GM10248 (cell line): ENCODE results near the gene QSER1.
"Not testable (repeated sequence)": the region's sequence is repeated elsewhere in the genome, so short reads cannot be mapped to it uniquely, and the experiment has no call there.

ENCODE experiments used
- CTCF ChIA-PET: fragments of 300-600 bp; sonication (Branson Sonifier 250); formaldehyde crosslinking; extraction: SDS; loops from one replicate; lab custom pipeline; 2021; ENCODE audit warnings: antibody characterized with exemption; lab: Yijun Ruan, JAX
- POLR2A ChIA-PET: fragments of 350-650 bp; sonication (Branson Sonifier 250); formaldehyde crosslinking; extraction: SDS; loops from one replicate; lab custom pipeline; 2020; ENCODE audit warnings: antibody characterized with exemption; lab: Yijun Ruan, JAX
- DNase-seq: peaks from one replicate; pipeline ENCODE4 v3.0.0; 2012; ENCODE audit errors: extremely low spot score
- CTCF ChIP-seq: IDR thresholded peaks from 2 replicates; pipeline ENCODE4 v1.5.1; 2012; ENCODE audit warnings: mild to moderate bottlenecking, low read depth; ENCODE audit errors: extremely low read depth, missing control alignments, control extremely low read depth

The QSER1 gene

DNA sequence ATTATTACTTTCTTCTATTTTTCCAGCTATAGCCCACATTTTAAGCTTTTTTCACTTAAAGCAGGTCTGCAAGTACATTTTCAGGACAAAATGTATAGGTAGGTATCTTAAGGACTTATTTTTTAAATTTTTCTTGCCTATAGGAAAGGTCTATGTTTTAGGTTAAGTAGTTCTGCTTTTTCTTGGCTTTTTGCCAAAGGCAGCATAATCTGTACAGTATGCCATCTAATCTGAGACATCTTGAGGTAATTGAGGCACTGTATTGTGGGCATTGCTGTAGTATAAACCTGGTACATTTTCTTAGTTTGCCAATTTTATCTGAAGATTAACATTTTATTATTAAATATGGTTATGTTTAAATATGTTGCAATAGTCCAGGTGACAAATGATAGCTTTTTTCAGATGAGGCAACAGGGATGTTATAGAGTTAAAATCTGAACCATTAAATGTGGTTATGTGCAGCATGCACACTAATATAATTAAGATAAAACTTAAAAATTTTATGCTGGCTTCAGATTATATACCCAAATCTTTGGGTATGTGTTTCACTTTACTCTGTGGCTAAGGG, 42.9 kb downstream of the QSER1 start:
- CTCF ChIA-PET = no interaction called here
- no peak for TF ChIP-seq CTCF
- DNase-seq = no peak
- POLR2A ChIA-PET = no interaction called here

GRCh38 chr11:32936178-32936577, 43.6 kb downstream of the QSER1 start:
- POLR2A ChIA-PET, DNase-seq: not testable (repeated sequence)
- CTCF ChIA-PET = interaction anchor here (1.4 kb wide), 1 partner anchor 14 kb away, joined by 3 read pairs; no protein-coding TSS in a partner anchor

GRCh38 chr11:32937283-32937682, 44.7 kb downstream of the QSER1 start:
- CTCF ChIA-PET = interaction anchor here (0.9 to 1.5 kb wide), 5 partner anchors 11 to 127 kb away, joined by 3 to 5 read pairs (median 3); no protein-coding TSS in a partner anchor

DNA sequence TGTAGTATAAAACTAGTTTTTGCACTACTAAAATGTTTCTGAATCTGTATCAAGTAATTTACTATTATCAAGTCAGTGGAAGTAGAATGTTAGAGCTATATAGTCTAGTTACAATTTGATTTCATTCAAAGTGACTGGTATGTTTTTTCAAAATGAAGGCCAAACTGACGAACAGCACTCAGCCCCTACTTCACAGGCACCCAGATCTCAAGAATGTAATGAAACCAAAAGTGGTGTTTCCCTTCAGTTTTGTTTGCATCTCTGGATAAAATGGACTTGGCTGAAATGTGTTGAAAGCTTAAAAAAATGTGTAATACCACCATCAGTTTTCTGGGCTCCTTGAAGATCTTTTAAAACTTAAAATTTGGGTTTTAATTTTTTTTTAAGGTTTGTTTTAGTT, 46.4 kb downstream of the QSER1 start:
- DNase-seq = peak; percentile 29
- POLR2A ChIA-PET = no interaction called here
- no peak for TF ChIP-seq CTCF
- CTCF ChIA-PET = no interaction called here

More at GRCh38 chr11:32937283-32937682, 44.7 kb downstream of the QSER1 start:
- DNase-seq, POLR2A ChIA-PET: not testable (repeated sequence)

DNA sequence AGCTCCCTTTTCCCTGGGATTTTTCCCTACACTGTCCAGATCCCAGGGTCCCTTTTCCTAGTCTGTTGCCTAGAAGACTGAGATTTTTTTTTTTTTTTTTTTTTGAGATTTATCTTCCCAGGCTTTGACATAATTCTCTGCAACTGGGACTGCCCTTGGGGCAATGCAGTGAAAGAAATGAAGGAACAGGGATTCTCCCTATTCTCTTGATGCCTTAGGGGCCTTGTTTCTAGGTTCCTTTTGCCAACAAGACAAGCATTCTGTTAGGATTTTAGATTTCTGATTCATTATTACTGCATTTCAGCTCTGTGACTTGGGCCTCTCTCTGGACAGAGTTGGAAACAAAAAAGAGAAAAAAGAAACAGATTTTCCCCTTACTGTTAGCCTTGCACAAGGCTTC, 47.3 kb downstream of the QSER1 start:
- ChIA-PET CTCF (no interaction called here), POLR2A (no interaction called here)
- TF ChIP-seq CTCF = no peak
- DNase-seq = no peak

- peak; percentile 34 for DNase-seq
- POLR2A ChIA-PET = no interaction called here
- no peak for TF ChIP-seq CTCF
- CTCF ChIA-PET = no interaction called here
These were observed 48.3 kb downstream of the QSER1 start for GRCh38 chr11:32940865-32941264.

- ChIA-PET CTCF (interaction anchor here (1.0 to 3.3 kb wide), 4 partner anchors 10 to 54 kb away, joined by 3 to 14 read pairs (median 4); no protein-coding TSS in a partner anchor), POLR2A (no interaction called here)
- DNase-seq = peak; percentile 10
- TF ChIP-seq CTCF = no peak
These were observed 55.4 kb downstream of the QSER1 start for GRCh38 chr11:32947978-32948377.
